T47D (cell line): ENCODE results near the gene SCARB1.

Experiments
- DNase-seq, 2 experiments: peaks; one replicate each; pipeline versions ENCODE4 v3.0.0 to v3.0.0-alpha.2; 2011 to 2012; ENCODE audit warnings: low read depth in 1 of 2, low spot score in 1 of 2
- JUND ChIP-seq: IDR thresholded peaks from 2 replicates; pipeline ENCODE4 v1.6.1; 2012; ENCODE audit warnings: low read depth
- in situ Hi-C: cut with HindIII; loops from 2 replicates; pipeline ENCODE4 v1.10.0; 2016; ENCODE audit warnings: low sequenced_read_pairs, low pct_unique_long_range_greater_than_20kb

SCARB1 gene

GRCh38 chr12:124770728-124771127 lies 92.9 kb downstream of the SCARB1 start:
- no peak for DNase-seq
- in situ Hi-C loops: no loop called here
- no peak for TF ChIP-seq JUND

- in situ Hi-C loops: no loop called here
- TF ChIP-seq JUND: no peak
- no peak for DNase-seq
These were observed 93.7 kb downstream of the SCARB1 start for GRCh38 chr12:124769881-124770512.

GRCh38 chr12:124769163-124769530 lies 94.5 kb downstream of the SCARB1 start:
- no peak for TF ChIP-seq JUND
- in situ Hi-C loops: no loop called here
- DNase-seq: no peak

- no peak for TF ChIP-seq JUND
- DNase-seq: no peak
- in situ Hi-C loops: no loop called here
These were observed 95.1 kb downstream of the SCARB1 start for GRCh38 chr12:124768452-124769162.

GRCh38 chr12:124767066-124767821 lies 96.4 kb downstream of the SCARB1 start:
- DNase-seq: peak; percentile 63 to 73
- TF ChIP-seq JUND: no peak
- in situ Hi-C loops: no loop called here

- no peak for DNase-seq
- no peak for TF ChIP-seq JUND
- in situ Hi-C loops: no loop called here
These were observed 97.0 kb downstream of the SCARB1 start for GRCh38 chr12:124766727-124767065.

GRCh38 chr12:124765581-124766489 lies 97.8 kb downstream of the SCARB1 start:
- TF ChIP-seq JUND: no peak
- no peak for DNase-seq
- in situ Hi-C loops: no loop called here

- no peak for TF ChIP-seq JUND
- in situ Hi-C loops: no loop called here
- DNase-seq: no peak
These were observed 98.6 kb downstream of the SCARB1 start for GRCh38 chr12:124764870-124765580.

- peak in 1 of 2 experiments; percentile 71 for DNase-seq
- TF ChIP-seq JUND: no peak
- in situ Hi-C loops: no loop called here
These were observed 99.2 kb downstream of the SCARB1 start for GRCh38 chr12:124764451-124764850.

GRCh38 chr12:124763594-124763979 lies 100.1 kb downstream of the SCARB1 start:
- no peak for TF ChIP-seq JUND
- no peak for DNase-seq
- in situ Hi-C loops: no loop called here

GRCh38 chr12:124762791-124763593 lies 100.7 kb downstream of the SCARB1 start:
- DNase-seq: no peak
- no peak for TF ChIP-seq JUND
- in situ Hi-C loops: no loop called here
